Body of pancreas (tissue), 4 donors: ENCODE results near the gene THSD4.

Experiments used
- CTCF ChIP-seq, 7 experiments: fragments of 450-650 bp in 4 of 7; fragments of 200-600 bp in 3 of 7; sonication (generic) in 3 of 7; IDR thresholded peaks; one replicate each; pipeline ENCODE4 v1.5.1; 2016 to 2019; ENCODE audit warnings: antibody characterized with exemption in 7 of 7
- POLR2A ChIP-seq, 3 donors: fragments of 450-650 bp; IDR thresholded peaks; one replicate each; pipeline ENCODE4 v1.6.1; 2016; ENCODE audit warnings: antibody characterized with exemption in 3 of 3, mild to moderate bottlenecking in 2 of 3

- no peak for TF ChIP-seq CTCF (IDR thresholded peaks at IDR 0.05)
- no peak for TF ChIP-seq POLR2A (IDR thresholded peaks at IDR 0.05)
Measured at GRCh38 chr15:71505962-71506361, 390.7 kb downstream of the THSD4 start.
